ENCODE data around the gene SUSD6. TPM values are rescaled to one million over a fixed set of nuclear protein-coding genes. Genes with fewer than 3 reads are reported as not detected.

SUSD6 gene
- total RNA-seq, result 14.8 TPM

- ATAC-seq, result peak; percentile 82
Observed at GRCh38 chr14:69611172-69612013, at the start of gene SUSD6. TSS of gene SUSD6 (plus strand) at chr14:69611596. CDS start at chr14:69658593, 46,997 bp downstream.

GRCh38 chr14:69561893-69562292 lies 49.5 kb upstream of the SUSD6 start:
- no peak for ATAC-seq
- no peak for DNase-seq (ENCODE audit: low spot score)

More at GRCh38 chr14:69611172-69612013, at the start of gene SUSD6:
- peak; percentile 93 for DNase-seq (ENCODE audit: low spot score)

GRCh38 chr14:69567563-69567962 lies 43.8 kb upstream of the SUSD6 start:
- no peak for DNase-seq (ENCODE audit: low spot score)
- ATAC-seq, result no peak

GRCh38 chr14:69569859-69570258 lies 41.5 kb upstream of the SUSD6 start:
- ATAC-seq (no peak), DNase-seq (ENCODE audit: low spot score) (no peak)

DNA sequence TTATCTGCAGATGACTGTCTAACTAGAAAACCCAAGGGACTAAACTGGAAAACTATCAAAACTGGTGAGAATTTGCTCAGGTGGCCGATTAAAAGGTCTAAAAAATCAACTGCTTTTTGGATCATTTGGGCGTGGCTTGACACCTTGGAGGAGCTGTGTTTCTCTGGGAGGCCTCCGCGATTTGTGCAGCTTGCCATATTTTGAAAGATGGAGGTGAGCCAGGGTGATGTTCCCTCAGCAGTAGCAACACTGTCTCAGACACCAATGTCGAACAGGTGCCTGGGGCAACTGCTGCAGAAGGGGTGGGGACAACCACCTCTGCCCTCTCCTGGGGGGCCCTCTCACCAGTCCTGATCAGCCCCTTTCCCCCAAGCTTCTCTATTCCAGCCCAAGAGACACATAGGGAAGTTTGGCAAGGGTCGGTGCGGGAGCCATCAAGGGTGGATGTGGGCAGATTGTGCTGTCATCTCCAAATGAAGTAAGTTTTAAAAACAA lies 40.5 kb upstream of the SUSD6 start:
- DNase-seq (ENCODE audit: low spot score) (no peak), ATAC-seq (no peak)

DNA sequence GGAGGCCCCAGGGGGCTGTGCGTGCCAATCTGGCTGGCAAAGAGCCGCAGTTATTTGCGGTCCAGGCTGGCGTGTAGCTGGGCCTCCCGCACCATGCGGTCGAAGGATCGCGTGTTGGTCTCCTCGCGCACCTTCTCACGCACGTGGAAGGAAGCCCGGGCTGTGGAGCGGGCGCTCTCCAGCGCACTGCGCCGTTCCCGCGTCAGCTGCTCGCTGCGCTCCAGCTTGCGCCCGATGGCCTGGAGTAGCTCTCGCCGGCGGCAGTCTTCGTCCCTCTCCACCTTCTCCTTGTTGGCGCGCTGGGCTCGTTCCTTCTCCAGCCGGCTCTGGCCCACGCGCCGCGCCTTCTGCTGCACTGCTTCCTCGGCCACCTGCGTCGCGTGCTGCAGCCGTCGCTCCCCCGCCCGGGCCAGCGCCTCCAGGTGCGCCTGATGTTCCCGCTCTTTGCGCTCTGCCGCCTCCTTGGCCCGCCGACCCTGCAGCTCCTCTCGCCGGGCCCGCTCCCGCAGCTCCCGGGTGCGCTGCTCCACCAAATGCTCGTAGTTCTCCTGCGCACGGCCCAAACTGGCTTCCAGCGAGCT lies 39.9 kb upstream of the SUSD6 start:
- ATAC-seq (no peak), DNase-seq (ENCODE audit: low spot score) (no peak)

- DNase-seq (ENCODE audit: low spot score), result peak; percentile 63
- peak; percentile 72 for ATAC-seq
Observed at GRCh38 chr14:69572030-69572840, 39.2 kb upstream of the SUSD6 start.

DNA sequence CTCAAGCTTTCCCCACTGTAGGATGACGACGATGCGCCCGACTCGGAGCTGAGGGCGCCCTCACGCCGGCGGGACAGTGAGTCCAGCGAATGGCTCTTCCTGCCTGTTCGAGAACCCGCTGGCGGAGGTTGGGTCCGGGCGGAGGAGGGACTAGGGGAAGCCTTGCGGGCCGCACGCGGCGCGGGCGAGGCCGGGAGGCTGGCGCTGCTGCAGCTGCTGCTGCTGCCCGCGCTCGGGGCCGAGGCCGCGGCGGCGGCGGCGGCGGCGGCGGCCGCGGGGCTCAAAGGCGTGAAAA lies 38.6 kb upstream of the SUSD6 start:
- ATAC-seq, result no peak
- no peak for DNase-seq (ENCODE audit: low spot score)

DNA sequence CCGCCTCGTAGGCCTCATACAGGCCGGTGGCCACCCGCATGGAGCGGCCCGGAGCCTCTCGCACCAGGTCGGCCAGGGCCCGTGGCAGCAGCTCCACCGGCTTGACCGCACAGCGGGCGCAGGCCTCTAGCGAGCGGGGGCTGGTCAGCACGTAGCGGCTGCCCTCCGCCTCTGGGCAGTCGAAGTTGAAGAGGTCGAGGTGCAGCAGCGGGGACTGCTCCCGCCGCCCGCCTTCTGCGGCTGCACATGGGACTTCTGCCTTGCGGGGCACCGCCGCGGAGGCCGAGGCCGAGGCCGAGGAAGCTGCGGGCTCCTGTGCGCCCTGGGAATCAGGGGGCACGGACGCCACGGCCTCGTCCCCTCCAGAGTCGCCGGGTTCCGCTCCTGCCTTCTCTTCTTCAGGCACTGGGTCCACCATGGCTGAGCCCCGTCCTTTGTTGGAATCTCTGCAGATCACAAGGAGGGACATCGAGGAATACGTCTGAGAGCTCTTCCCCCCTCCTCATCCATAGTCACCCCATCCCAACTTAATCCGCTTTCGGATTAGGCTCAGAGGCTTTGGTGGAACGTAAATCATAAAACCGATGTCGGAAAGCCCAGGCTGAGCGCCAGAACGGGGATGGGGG lies 38.1 kb upstream of the SUSD6 start:
- ATAC-seq (peak; percentile 2), DNase-seq (ENCODE audit: low spot score) (no peak)

GRCh38 chr14:69573831-69574262 lies 37.5 kb upstream of the SUSD6 start:
- ATAC-seq (no peak), DNase-seq (ENCODE audit: low spot score) (no peak)

- ATAC-seq (peak; percentile 66), DNase-seq (ENCODE audit: low spot score) (peak; percentile 58)
Observed at GRCh38 chr14:69574263-69574953, 37.0 kb upstream of the SUSD6 start, which contains the start of gene CCDC177. TSS of gene CCDC177 (minus strand) at chr14:69574871. CDS start at chr14:69573622, 1,249 bp downstream.

- DNase-seq (ENCODE audit: low spot score) (no peak), ATAC-seq (no peak)
Observed at GRCh38 chr14:69574954-69575295, 36.5 kb upstream of the SUSD6 start.

- DNase-seq (ENCODE audit: low spot score), result no peak
- ATAC-seq, result no peak
Observed at GRCh38 chr14:69579476-69579875, 31.9 kb upstream of the SUSD6 start.

GRCh38 chr14:69580009-69580577 lies 31.3 kb upstream of the SUSD6 start:
- ATAC-seq, result peak; percentile 92
- DNase-seq (ENCODE audit: low spot score), result peak; percentile 80

- DNase-seq (ENCODE audit: low spot score), result no peak
- ATAC-seq, result no peak
Observed at GRCh38 chr14:69581316-69581935, 30.0 kb upstream of the SUSD6 start.

GRCh38 chr14:69582212-69582611 lies 29.2 kb upstream of the SUSD6 start:
- ATAC-seq (no peak), DNase-seq (ENCODE audit: low spot score) (no peak)

DNA sequence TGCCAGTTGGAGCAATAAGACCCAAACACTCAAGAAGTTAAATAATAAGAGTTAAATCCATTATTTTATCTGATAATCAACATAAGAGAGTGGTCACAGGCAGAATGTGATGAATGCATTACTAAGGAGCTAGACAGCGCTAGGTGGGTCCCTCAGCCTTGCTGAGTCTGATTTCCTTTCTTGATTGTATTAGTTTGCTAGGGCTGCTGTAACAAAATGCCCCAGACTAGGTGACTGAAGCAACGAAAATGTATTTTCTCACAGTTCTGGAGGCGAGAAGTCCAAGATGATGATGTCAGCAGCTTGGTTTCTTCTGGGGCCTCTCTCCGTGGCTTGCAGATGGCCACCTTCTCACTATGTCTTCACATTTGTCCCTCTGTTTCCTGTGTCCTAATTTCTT lies 28.6 kb upstream of the SUSD6 start:
- no peak for ATAC-seq
- DNase-seq (ENCODE audit: low spot score), result no peak

DNA sequence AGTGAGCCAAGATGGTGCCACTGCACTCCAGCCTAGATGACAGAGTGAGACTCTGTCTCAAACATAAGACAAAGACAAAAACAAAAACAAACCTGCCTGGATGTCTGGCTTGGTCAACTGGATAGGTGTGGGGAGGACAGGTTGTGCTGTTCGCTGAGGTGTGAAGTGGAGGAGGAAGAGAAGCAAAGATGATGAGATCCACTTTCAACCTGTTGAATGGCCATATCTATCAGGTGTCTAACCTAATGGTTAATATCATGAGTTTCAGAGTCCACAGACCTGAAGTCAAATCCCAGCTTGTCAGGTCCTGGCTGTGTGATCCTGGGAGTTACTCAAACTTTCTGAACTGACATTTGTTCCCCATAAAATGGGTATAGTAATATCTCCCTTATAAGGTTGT lies 27.0 kb upstream of the SUSD6 start:
- ATAC-seq (no peak), DNase-seq (ENCODE audit: low spot score) (no peak)

DNA sequence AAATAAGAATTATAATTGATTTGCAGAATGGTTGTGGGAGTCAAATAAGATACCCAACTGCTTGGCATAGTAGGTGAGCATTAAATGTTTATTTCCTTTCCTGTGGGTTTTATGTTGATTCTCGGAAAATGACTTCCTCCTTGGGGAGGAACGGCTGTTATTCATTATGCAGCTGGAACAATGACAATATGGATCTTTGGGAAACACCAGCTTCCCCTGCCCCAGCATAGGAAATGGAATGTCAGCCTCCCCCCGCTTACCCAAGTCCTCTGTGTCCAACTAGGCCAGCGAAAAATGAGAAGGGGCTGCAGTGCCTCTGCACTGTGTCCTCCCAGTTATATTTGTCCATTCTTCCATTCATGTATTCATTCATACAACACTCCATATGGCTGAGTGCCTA lies 25.0 kb upstream of the SUSD6 start:
- no peak for ATAC-seq
- DNase-seq (ENCODE audit: low spot score), result no peak

GRCh38 chr14:69587389-69587788 lies 24.0 kb upstream of the SUSD6 start:
- no peak for ATAC-seq

More at GRCh38 chr14:69587389-69587788, 24.0 kb upstream of the SUSD6 start:
- DNase-seq (ENCODE audit: low spot score), result no peak
